Fibroblast of mammary gland (primary cell): ENCODE results near the gene PRKAA2.

ENCODE experiments used
- DNase-seq: peaks from one replicate; pipeline ENCODE4 v3.0.0-alpha.2; 2010; ENCODE audit warnings: low read depth
- H3K4me3 ChIP-seq: 2 replicates; pipeline ENCODE4 v1.5.1; 2011; ENCODE audit warnings: low read depth, mild to moderate bottlenecking, low read length, moderate library complexity; ENCODE audit not compliant: control insufficient read depth
- CTCF ChIP-seq: conservative IDR thresholded peaks from 2 replicates; pipeline ENCODE4 v1.5.1; 2011; ENCODE audit warnings: low read depth, low read length, inconsistent platforms; ENCODE audit not compliant: control insufficient read depth, insufficient read depth

PRKAA2 gene

DNA sequence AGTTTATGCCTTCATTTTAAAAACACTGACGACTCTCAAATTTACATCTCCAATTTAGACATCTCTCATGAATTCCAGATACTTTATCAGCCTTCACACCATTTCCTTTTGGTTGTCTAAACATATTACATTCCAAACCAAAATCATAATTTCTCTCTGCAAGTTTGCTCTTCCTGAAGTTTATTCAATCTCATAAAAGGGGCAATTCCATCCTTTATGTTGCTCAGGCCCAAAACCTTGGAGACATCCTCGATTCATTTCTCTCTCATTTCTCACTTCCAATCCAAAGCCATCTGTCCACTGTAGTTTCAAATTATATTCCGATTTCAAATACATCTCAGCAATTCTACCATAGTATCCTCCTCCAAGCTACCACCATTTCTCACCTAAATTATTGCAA lies 100.1 kb downstream of the PRKAA2 start:
- no peak for DNase-seq
- no peak overlapping the region for H3K4me3 ChIP-seq

DNA sequence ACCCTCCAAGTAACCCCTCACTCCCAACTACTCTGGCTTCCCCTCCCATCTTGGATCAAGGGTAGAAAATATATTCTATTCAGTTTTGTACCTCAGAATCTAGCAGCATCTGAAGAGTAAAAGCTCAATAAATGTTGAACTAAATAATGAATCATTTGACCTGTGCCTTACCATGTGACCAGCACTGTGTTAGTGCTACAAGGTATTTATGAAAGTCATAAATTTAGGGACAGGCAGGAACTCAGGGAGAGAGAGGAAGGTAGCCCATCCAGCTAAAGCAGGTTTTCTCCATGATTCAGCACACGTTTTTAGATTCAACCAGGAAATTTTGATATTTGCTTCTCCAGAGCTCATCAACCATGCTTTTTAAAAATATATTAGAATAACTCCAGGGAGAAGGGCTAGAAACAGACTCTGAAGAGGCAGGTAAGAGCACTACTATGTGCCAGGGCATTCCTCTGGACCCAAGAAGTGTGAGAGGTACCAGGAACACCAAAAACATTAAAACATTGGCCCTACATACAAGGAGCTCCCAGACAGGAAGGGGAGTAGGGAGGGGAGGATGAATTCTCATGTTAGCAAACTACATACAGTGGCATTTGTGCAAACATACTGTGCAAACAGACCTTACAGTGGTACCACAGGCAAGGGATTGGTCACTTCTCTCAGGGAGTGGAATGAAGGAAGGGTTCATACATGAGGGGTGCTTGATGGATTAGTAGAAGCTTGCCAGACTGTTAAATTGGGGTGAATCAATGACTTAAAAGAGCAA lies 109.8 kb downstream of the PRKAA2 start:
- TF ChIP-seq CTCF, result no peak
- no peak for DNase-seq
- H3K4me3 ChIP-seq, result no peak overlapping the region

More for the DNA sequence above, 100.1 kb downstream of the PRKAA2 start:
- TF ChIP-seq CTCF, result no peak

DNA sequence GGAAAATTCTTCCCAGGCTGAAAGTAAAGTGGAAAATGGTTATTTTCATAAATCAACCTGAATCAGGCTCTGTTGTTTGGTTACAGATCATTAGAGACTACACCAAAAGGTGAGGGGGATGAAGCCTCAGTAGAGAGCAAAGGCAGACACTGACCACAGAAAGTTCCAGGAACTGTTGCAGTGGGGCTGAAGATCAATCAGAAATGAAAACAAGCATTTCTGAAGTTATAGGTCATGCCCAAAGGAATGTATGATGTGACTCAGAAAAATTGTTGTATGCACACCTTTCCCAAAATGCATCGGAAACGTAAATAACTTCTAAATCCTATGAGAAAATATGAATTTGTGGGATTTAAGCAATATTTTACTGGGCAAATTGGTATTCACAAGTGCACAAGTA lies 110.8 kb downstream of the PRKAA2 start:
- DNase-seq, result no peak
- TF ChIP-seq CTCF, result no peak
- H3K4me3 ChIP-seq, result no peak overlapping the region

GRCh38 chr1:56758135-56758534 lies 113.0 kb downstream of the PRKAA2 start:
- no peak overlapping the region for H3K4me3 ChIP-seq
- DNase-seq, result no peak
- peak; percentile 1 for TF ChIP-seq CTCF

GRCh38 chr1:56758794-56759193 lies 113.7 kb downstream of the PRKAA2 start:
- no peak for DNase-seq
- no peak for TF ChIP-seq CTCF
- H3K4me3 ChIP-seq, result no peak overlapping the region
